Endothelial cell (in vitro differentiated cells): Measurements from ENCODE around the gene TBC1D23. TPM values are rescaled to one million over a fixed set of nuclear protein-coding genes. Genes with fewer than 3 reads are reported as not detected.
"Not testable (repeated sequence)": the region's sequence is repeated elsewhere in the genome, so short reads cannot be mapped to it uniquely, and the experiment has no call there.

Experiments used
- DNase-seq: peaks from one replicate; pipeline ENCODE4 v3.0.0; 2021; ENCODE audit warnings: low spot score
- H3K27ac Mint-ChIP-seq: one replicate; pipeline ENCODE4 v1.8.0; 2021; ENCODE audit warnings: mixed read lengths, inconsistent platforms; ENCODE audit not compliant: unreplicated experiment
- H3K27me3 Mint-ChIP-seq: one replicate; pipeline ENCODE4 v1.8.0; 2021; ENCODE audit warnings: mild to moderate bottlenecking, moderate library complexity, mixed read lengths, inconsistent platforms; ENCODE audit not compliant: unreplicated experiment
- H3K36me3 Mint-ChIP-seq: one replicate; pipeline ENCODE4 v1.8.0; 2021; ENCODE audit warnings: mild to moderate bottlenecking, low read depth, mixed read lengths, inconsistent platforms; ENCODE audit not compliant: unreplicated experiment
- H3K4me1 Mint-ChIP-seq: one replicate; pipeline ENCODE4 v1.8.0; 2021; ENCODE audit warnings: mild to moderate bottlenecking, mixed read lengths, inconsistent platforms; ENCODE audit not compliant: unreplicated experiment
- H3K4me3 Mint-ChIP-seq: one replicate; pipeline ENCODE4 v1.8.0; 2021; ENCODE audit warnings: mild to moderate bottlenecking, mixed read lengths, inconsistent platforms; ENCODE audit not compliant: unreplicated experiment
- H3K9me3 Mint-ChIP-seq: one replicate; pipeline ENCODE4 v1.8.0; 2021; ENCODE audit warnings: mixed read lengths, inconsistent platforms; ENCODE audit not compliant: unreplicated experiment
- CTCF ChIP-seq: fragments of 200-600 bp; sonication (generic); IDR thresholded peaks from one replicate; pipeline ENCODE4 v1.5.0; 2021; ENCODE audit warnings: antibody characterized with exemption; ENCODE audit not compliant: unreplicated experiment
- total RNA-seq: library from RNA; stranded (reverse); fragmentation: NEBNext Ultra II Directional; extraction: Animal tissue kit (Norgen Biotek cat#: 25700); gene quantifications from one replicate; pipeline ENCODE4 v1.2.1, GENCODE V29; 2021; ENCODE audit not compliant: unreplicated experiment

The TBC1D23 gene
- total RNA-seq, 1 donor from 2014 or later: 31.2 TPM

GRCh38 chr3:100333051-100333450, 72.3 kb downstream of the TBC1D23 start:
- no peak overlapping the region for H3K4me3 Mint-ChIP-seq
- no peak for DNase-seq
- H3K4me1 Mint-ChIP-seq: peaks cover 4% of the 10 kb centered on the region
- H3K36me3 Mint-ChIP-seq: no peaks in the 10 kb centered on the region
- no peaks in the 10 kb centered on the region for H3K9me3 Mint-ChIP-seq
- H3K27me3 Mint-ChIP-seq: peaks cover 7% of the 10 kb centered on the region
- H3K27ac Mint-ChIP-seq: no peak overlapping the region
- TF ChIP-seq CTCF: no peak

GRCh38 chr3:100333970-100334487, 73.2 kb downstream of the TBC1D23 start:
- DNase-seq: no peak
- H3K9me3 Mint-ChIP-seq: no peaks in the 10 kb centered on the region
- no peak overlapping the region for H3K27ac Mint-ChIP-seq
- H3K27me3 Mint-ChIP-seq: peaks cover 7% of the 10 kb centered on the region
- peaks cover 4% of the 10 kb centered on the region for H3K4me1 Mint-ChIP-seq
- H3K4me3 Mint-ChIP-seq: peak overlapping the region; percentile 88
- H3K36me3 Mint-ChIP-seq: no peaks in the 10 kb centered on the region
- no peak for TF ChIP-seq CTCF

- Mint-ChIP-seq H3K27me3 (peaks cover 7% of the 10 kb centered on the region), H3K4me1 (peaks cover 4% of the 10 kb centered on the region), H3K27ac (peak within 1 kb of the TSS; percentile 15), H3K36me3 (no peaks in the 10 kb centered on the region), H3K4me3 (peak within 1 kb of the TSS; percentile 90), H3K9me3 (no peaks in the 10 kb centered on the region)
- peak; percentile 74 for DNase-seq
- TF ChIP-seq CTCF: no peak
Measured at GRCh38 chr3:100334488-100335351, 73.9 kb downstream of the TBC1D23 start, which contains the start of gene NIT2. TSS of gene NIT2 (plus strand) at chr3:100334757. CDS start at chr3:100334792, 35 bp downstream.

GRCh38 chr3:100335434-100335833, 74.6 kb downstream of the TBC1D23 start:
- no peaks in the 10 kb centered on the region for H3K36me3 Mint-ChIP-seq

GRCh38 chr3:100336229-100336628, 75.4 kb downstream of the TBC1D23 start:
- DNase-seq, H3K36me3 Mint-ChIP-seq, H3K27ac Mint-ChIP-seq, H3K4me3 Mint-ChIP-seq, H3K4me1 Mint-ChIP-seq, H3K9me3 Mint-ChIP-seq, H3K27me3 Mint-ChIP-seq: not testable (repeated sequence)

More at GRCh38 chr3:100335434-100335833, 74.6 kb downstream of the TBC1D23 start:
- no peak for DNase-seq
- peak overlapping the region; percentile 90 for H3K4me3 Mint-ChIP-seq
- H3K27me3 Mint-ChIP-seq: peaks cover 7% of the 10 kb centered on the region
- peaks cover 4% of the 10 kb centered on the region for H3K4me1 Mint-ChIP-seq
- H3K27ac Mint-ChIP-seq: peak overlapping the region; percentile 15
- no peak for TF ChIP-seq CTCF
- no peaks in the 10 kb centered on the region for H3K9me3 Mint-ChIP-seq
